ENCODE measurements around the gene PDZD4. TPM values are rescaled to one million over a fixed set of nuclear protein-coding genes. Genes with fewer than 3 reads are reported as not detected.
"Not testable (repeated sequence)": the region's sequence is repeated elsewhere in the genome, so short reads cannot be mapped to it uniquely, and the experiment has no call there.

The PDZD4 gene
- total and polyA plus RNA-seq, 2 of the 4 experiments (the other 2 are of a cell fraction), result under 0.01 to 0.38 TPM

- H3K56ac ChIP-seq (ENCODE audit: extremely low read depth, insufficient read depth, low read length), result no peak overlapping the region
- H3K9me1 ChIP-seq (ENCODE audit: insufficient read depth, low read length), result no peaks in the 10 kb centered on the region
- no peak overlapping the region for H3K4ac ChIP-seq (ENCODE audit: low read depth, low read length)
- H2BK15ac ChIP-seq (ENCODE audit: low read depth, low read length), result no peak overlapping the region
- no peak overlapping the region for H4K5ac ChIP-seq (ENCODE audit: low read depth, low read length)
- no peak overlapping the region for H3K23ac ChIP-seq (ENCODE audit: low read depth, low read length)
- peak overlapping the region; percentile 42 for H3K4me3 ChIP-seq (ENCODE audit: insufficient read depth, low read depth, low read length)
- H2AFZ ChIP-seq (replicated peaks; ENCODE audit: low read length, poor library complexity), result peak overlapping the region; percentile 66
- H3K4me1 ChIP-seq (ENCODE audit: control insufficient read depth, insufficient read depth, low read length), result no peaks in the 10 kb centered on the region
- H2BK5ac ChIP-seq (ENCODE audit: low read depth, low read length, poor library complexity, severe bottlenecking), result no peak overlapping the region
- POLR2A ChIA-PET (ENCODE audit: unreplicated experiment), result no interaction called here
- BruUV-seq (replicated peaks), result no TSS peak
- 17% methylated on average over 32 of the region's 67 CpGs; no CpG with 5 or more reads in 1 of the 2 experiments for WGBS, 2 experiments (ENCODE audit: extremely low coverage in 2 of 2, insufficient read length in 1 of 2)
- TF ChIP-seq POLR2A (IDR thresholded peaks at IDR 0.05; ENCODE audit: low read depth, low read length) (no peak), CEBPB (IDR thresholded peaks at IDR 0.05; ENCODE audit: low read depth, low read length) (no peak), CHD1 (IDR thresholded peaks at IDR 0.05; ENCODE audit: low read depth, low read length) (no peak), SMC3 (IDR thresholded peaks at IDR 0.05; ENCODE audit: low read depth, low read length) (no peak), MXI1 (IDR thresholded peaks at IDR 0.05; ENCODE audit: borderline replicate concordance, low read depth, low read length) (no peak), RFX5 (IDR thresholded peaks at IDR 0.05; ENCODE audit: low read depth, low read length) (no peak), USF2 (IDR thresholded peaks at IDR 0.05; ENCODE audit: low read depth, low read length) (no peak)
- in situ Hi-C loops (cut with MboI; ENCODE audit: low sequenced_read_pairs), result no loop called here
- H4K91ac ChIP-seq (ENCODE audit: insufficient read depth, low read depth, low read length), result no peak overlapping the region
- no peak for DNase-seq
- H3K36me3 ChIP-seq (ENCODE audit: control insufficient read depth, insufficient read depth, low read length), result no peaks in the 10 kb centered on the region
- H2BK20ac ChIP-seq (ENCODE audit: low read depth, low read length), result no peak overlapping the region
- H2AK9ac ChIP-seq (replicated peaks; ENCODE audit: low read depth, low read length, poor library complexity), result no peak overlapping the region
- CTCF ChIA-PET, result no interaction called here
- H3K14ac ChIP-seq (replicated peaks; ENCODE audit: low read depth, low read length), result no peak overlapping the region
- no peak overlapping the region for H3K18ac ChIP-seq (ENCODE audit: low read depth, low read length)
- intact Hi-C loops (cut with micrococcal nuclease), result no loop called here
- no peak overlapping the region for H2BK120ac ChIP-seq (ENCODE audit: low read depth, low read length)
- peak overlapping the region; percentile 51; the same call in 1 of the 2 replicates for H3K9ac ChIP-seq (ENCODE audit: low read depth, low read length)
- dilution Hi-C loops (cut with HindIII; ENCODE audit: low sequenced_read_pairs, unreplicated experiment), result no loop called here
- H3K4me2 ChIP-seq (ENCODE audit: low read depth, low read length), result peak overlapping the region; percentile 77; the same call in 1 of the 2 replicates
- H4K8ac ChIP-seq (ENCODE audit: low read depth in 2 of 2, low read length in 2 of 2), result 0 out of 4 replicates have a peak overlapping the region, but pooled peaks have one; percentile 33 to 39
- H4K20me1 ChIP-seq (ENCODE audit: insufficient read depth, low read length), result no peaks in the 10 kb centered on the region
- peak; percentile 94 for ATAC-seq (ENCODE audit: low read depth)
- no peak overlapping the region for H3K27ac ChIP-seq (ENCODE audit: insufficient read depth, low read length)
- 0 out of 2 replicates have a peak, but pooled peaks cover 2% of the 10 kb centered on the region for H3K9me3 ChIP-seq (ENCODE audit: control insufficient read depth, insufficient read depth, low read length)
- peaks cover 14% of the 10 kb centered on the region for H3K27me3 ChIP-seq (ENCODE audit: control insufficient read depth, insufficient read depth, low read length)
- no peaks in the 10 kb centered on the region for H3K79me1 ChIP-seq (ENCODE audit: low read depth in 1 of 2, low read length in 2 of 2)
- no peak overlapping the region for H2AK5ac ChIP-seq (ENCODE audit: low read depth, low read length)
Observed at GRCh38 chrX:153818571-153819383, 11.6 kb downstream of the PDZD4 start.

GRCh38 chrX:153818064-153818463 lies 12.3 kb downstream of the PDZD4 start:
- H2AK5ac ChIP-seq (ENCODE audit: low read depth, low read length); H2BK5ac ChIP-seq (ENCODE audit: low read depth, low read length, poor library complexity, severe bottlenecking); H3K14ac ChIP-seq (replicated peaks; ENCODE audit: low read depth, low read length); CTCF ChIA-PET; BruUV-seq (replicated peaks); ATAC-seq (ENCODE audit: low read depth); H3K4me3 ChIP-seq (ENCODE audit: insufficient read depth, low read depth, low read length); H4K5ac ChIP-seq (ENCODE audit: low read depth, low read length); H3K23ac ChIP-seq (ENCODE audit: low read depth, low read length); in situ Hi-C loops (cut with MboI; ENCODE audit: low sequenced_read_pairs); H2BK15ac ChIP-seq (ENCODE audit: low read depth, low read length); H3K4me1 ChIP-seq (ENCODE audit: control insufficient read depth, insufficient read depth, low read length); H3K9me3 ChIP-seq (ENCODE audit: control insufficient read depth, insufficient read depth, low read length); H2BK120ac ChIP-seq (ENCODE audit: low read depth, low read length); dilution Hi-C loops (cut with HindIII; ENCODE audit: low sequenced_read_pairs, unreplicated experiment); H3K4me2 ChIP-seq (ENCODE audit: low read depth, low read length); H2AFZ ChIP-seq (replicated peaks; ENCODE audit: low read length, poor library complexity); POLR2A ChIA-PET (ENCODE audit: unreplicated experiment); H3K18ac ChIP-seq (ENCODE audit: low read depth, low read length); H3K4ac ChIP-seq (ENCODE audit: low read depth, low read length); H2BK20ac ChIP-seq (ENCODE audit: low read depth, low read length); H3K79me1 ChIP-seq (ENCODE audit: low read depth in 1 of 2, low read length in 2 of 2); H4K8ac ChIP-seq (ENCODE audit: low read depth in 2 of 2, low read length in 2 of 2); H3K56ac ChIP-seq (ENCODE audit: extremely low read depth, insufficient read depth, low read length); H3K36me3 ChIP-seq (ENCODE audit: control insufficient read depth, insufficient read depth, low read length); H4K91ac ChIP-seq (ENCODE audit: insufficient read depth, low read depth, low read length); H3K9ac ChIP-seq (ENCODE audit: low read depth, low read length); H3K27ac ChIP-seq (ENCODE audit: insufficient read depth, low read length); H3K9me1 ChIP-seq (ENCODE audit: insufficient read depth, low read length); intact Hi-C loops (cut with micrococcal nuclease); DNase-seq; H4K20me1 ChIP-seq (ENCODE audit: insufficient read depth, low read length); H2AK9ac ChIP-seq (replicated peaks; ENCODE audit: low read depth, low read length, poor library complexity): not testable (repeated sequence)
- peaks cover 16% of the 10 kb centered on the region for H3K27me3 ChIP-seq (ENCODE audit: control insufficient read depth, insufficient read depth, low read length)
- WGBS, 2 experiments (ENCODE audit: extremely low coverage in 2 of 2, insufficient read length in 1 of 2), result 92% methylated on average over 2 of the region's 9 CpGs; no CpG with 5 or more reads in 1 of the 2 experiments

All from IMR-90 (cell line).